Activated T-cell treated with anti-CD3 and anti-CD28 coated beads, Interleukin-2, amount 50 U/mL, for 72 hours (primary cell): ENCODE data around the gene GGT6. TPM values are rescaled to one million over a fixed set of nuclear protein-coding genes. Genes with fewer than 3 reads are reported as not detected.

Experiments
- ATAC-seq, 2 donors: fragments of 150-1000 bp; cut with Tn5 transposase; replicated peaks in 1 of 2; 2 replicates each; pipeline ENCODE4 v1.10.0; 2021; ENCODE audit warnings: moderate library complexity in 2 of 2, mild to moderate bottlenecking in 1 of 2
- DNase-seq, 2 donors: peaks; one replicate each; pipeline ENCODE4 v3.0.0; 2021 to 2022; ENCODE audit warnings: mixed read lengths in 1 of 2
- H3K27ac Mint-ChIP-seq: one replicate; pipeline ENCODE4 v1.8.0; 2022; ENCODE audit warnings: mild to moderate bottlenecking, moderate library complexity, mixed read lengths
- H3K27me3 Mint-ChIP-seq: one replicate; pipeline ENCODE4 v1.8.0; 2022; ENCODE audit warnings: low read depth, mixed read lengths
- H3K36me3 Mint-ChIP-seq, 2 donors: one replicate each; pipeline ENCODE4 v1.8.0; 2022; ENCODE audit warnings: mixed read lengths in 2 of 2, mild to moderate bottlenecking in 1 of 2; ENCODE audit not compliant: insufficient read depth in 2 of 2
- H3K4me1 Mint-ChIP-seq: one replicate; pipeline ENCODE4 v1.8.0; 2022; ENCODE audit warnings: low read depth, mixed read lengths
- H3K4me3 Mint-ChIP-seq, 2 donors: one replicate each; pipeline ENCODE4 v1.8.0; 2022; ENCODE audit warnings: mild to moderate bottlenecking in 2 of 2, mixed read lengths in 2 of 2, moderate library complexity in 2 of 2
- H3K9me3 Mint-ChIP-seq, 2 donors: one replicate each; pipeline ENCODE4 v1.8.0; 2022; ENCODE audit warnings: mixed read lengths in 2 of 2
- total RNA-seq, 2 donors: library from RNA; stranded (reverse); gene quantifications; one replicate each; pipeline ENCODE4 v1.2.3, GENCODE V29; 2022

The GGT6 gene
- total RNA-seq, 2 donors from 2014 or later: not detected

- H3K4me1 Mint-ChIP-seq: peaks cover 17% of the 10 kb centered on the region
- H3K27ac Mint-ChIP-seq: no peak overlapping the region
- H3K27me3 Mint-ChIP-seq: no peaks in the 10 kb centered on the region
- H3K36me3 Mint-ChIP-seq: no peaks in the 10 kb centered on the region
- H3K4me3 Mint-ChIP-seq: no peak overlapping the region
- no peaks in the 10 kb centered on the region for H3K9me3 Mint-ChIP-seq
- DNase-seq (no peak), ATAC-seq (no peak)
These were observed 50.3 kb downstream of the GGT6 start for GRCh38 chr17:4509923-4510617.

DNA sequence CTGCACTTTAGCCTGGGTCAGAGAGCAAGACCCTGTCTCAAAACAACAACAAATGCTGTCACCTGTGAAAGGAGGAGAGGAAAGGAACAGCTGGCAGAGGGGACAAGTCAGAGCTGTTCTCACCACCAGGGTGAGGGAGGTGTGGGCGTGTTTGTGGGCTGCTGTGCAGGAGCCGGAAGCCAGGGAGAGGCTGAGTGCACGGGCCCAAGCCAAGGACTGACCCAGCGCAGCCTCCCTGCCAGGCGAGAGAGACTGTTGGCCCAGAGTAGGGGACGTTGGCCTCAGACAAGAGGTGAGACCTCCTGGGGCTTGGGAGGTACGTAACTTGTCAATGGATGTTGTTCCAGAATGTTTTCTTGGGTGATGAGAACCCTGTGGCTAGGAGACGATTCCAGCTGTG is 51.0 kb downstream of the GGT6 start:
- H3K36me3 Mint-ChIP-seq: no peaks in the 10 kb centered on the region
- H3K4me3 Mint-ChIP-seq: no peak overlapping the region
- H3K9me3 Mint-ChIP-seq: no peaks in the 10 kb centered on the region
- H3K27me3 Mint-ChIP-seq: no peaks in the 10 kb centered on the region
- no peak overlapping the region for H3K27ac Mint-ChIP-seq
- DNase-seq (peak; percentile 49 to 50), ATAC-seq (peak; percentile 73 to 76)
- H3K4me1 Mint-ChIP-seq: peaks cover 23% of the 10 kb centered on the region

- DNase-seq (no peak), ATAC-seq (no peak)
- no peak overlapping the region for H3K27ac Mint-ChIP-seq
- H3K4me3 Mint-ChIP-seq: no peak overlapping the region
- H3K36me3 Mint-ChIP-seq: no peaks in the 10 kb centered on the region
- no peaks in the 10 kb centered on the region for H3K9me3 Mint-ChIP-seq
- H3K4me1 Mint-ChIP-seq: peaks cover 34% of the 10 kb centered on the region
- no peaks in the 10 kb centered on the region for H3K27me3 Mint-ChIP-seq
These were observed 52.2 kb downstream of the GGT6 start for GRCh38 chr17:4508207-4508606.

- Mint-ChIP-seq H3K36me3 (no peaks in the 10 kb centered on the region), H3K27ac (no peak overlapping the region), H3K9me3 (no peaks in the 10 kb centered on the region), H3K4me3 (no peak overlapping the region), H3K27me3 (peaks cover 4% of the 10 kb centered on the region), H3K4me1 (peaks cover 34% of the 10 kb centered on the region)
- no peak for ATAC-seq
- no peak for DNase-seq
These were observed 52.8 kb downstream of the GGT6 start for GRCh38 chr17:4507361-4508111.

Other genes with a start within 250 kb of the GGT6 start
- 10 to 100 TPM; 64.2 to 64.3 TPM for gene UBE2G1, start 193.9 kb downstream of the GGT6 start, total RNA-seq
- 10 to 100 TPM; 42.1 to 44.9 TPM for gene SPNS3, start 126.6 kb downstream of the GGT6 start, total RNA-seq
- gene SPNS2, start 61.7 kb downstream of the GGT6 start, total RNA-seq: 1 to 10 TPM; 1.1 to 1.3 TPM
- gene MYBBP1A, start 5.2 kb downstream of the GGT6 start, total RNA-seq: 10 to 100 TPM; 44.5 to 55.7 TPM
- not detected for gene SMTNL2, start 24.0 kb upstream of the GGT6 start, total RNA-seq
- under 1 TPM in 1 of 2 donors, not detected in 1; 0.26 TPM for gene ALOX15, start 81.1 kb upstream of the GGT6 start, total RNA-seq
- gene PELP1, start 143.6 kb upstream of the GGT6 start, total RNA-seq: 100 to 1,000 TPM in 1 of 2 donors, 10 to 100 TPM in 1; 93.8 to 113 TPM
- gene ARRB2, start 150.1 kb upstream of the GGT6 start, total RNA-seq: 100 to 1,000 TPM; 216 to 258 TPM
- gene MED11, start 170.9 kb upstream of the GGT6 start, total RNA-seq: 10 to 100 TPM in 1 of 2 donors, 1 to 10 TPM in 1; 9.9 to 14.0 TPM
- under 1 TPM in 1 of 2 donors, not detected in 1; 0.17 TPM for gene ZMYND15, start 179.3 kb upstream of the GGT6 start, total RNA-seq
- 1 to 10 TPM; 2.2 to 4.3 TPM for gene CXCL16, start 179.4 kb upstream of the GGT6 start, total RNA-seq
- not detected for gene TM4SF5, start 211.3 kb upstream of the GGT6 start, total RNA-seq
- 1 to 10 TPM in 1 of 2 donors, under 1 TPM in 1; 0.46 to 1.1 TPM for gene VMO1, start 225.8 kb upstream of the GGT6 start, total RNA-seq
- gene GLTPD2, start 228.4 kb upstream of the GGT6 start, total RNA-seq: not detected
- 10 to 100 TPM; 56.3 to 68.7 TPM for gene PSMB6, start 235.6 kb upstream of the GGT6 start, total RNA-seq
- gene PLD2, start 246.6 kb upstream of the GGT6 start, total RNA-seq: 10 to 100 TPM; 27.5 to 50.9 TPM